NCI-H82 (cell line): ENCODE measurements around the gene IGF2.

Source experiments
- DNase-seq: peaks from one replicate; lab custom pipeline; 2025; lab: John Stamatoyannopoulos, UW

IGF2 gene

DNA sequence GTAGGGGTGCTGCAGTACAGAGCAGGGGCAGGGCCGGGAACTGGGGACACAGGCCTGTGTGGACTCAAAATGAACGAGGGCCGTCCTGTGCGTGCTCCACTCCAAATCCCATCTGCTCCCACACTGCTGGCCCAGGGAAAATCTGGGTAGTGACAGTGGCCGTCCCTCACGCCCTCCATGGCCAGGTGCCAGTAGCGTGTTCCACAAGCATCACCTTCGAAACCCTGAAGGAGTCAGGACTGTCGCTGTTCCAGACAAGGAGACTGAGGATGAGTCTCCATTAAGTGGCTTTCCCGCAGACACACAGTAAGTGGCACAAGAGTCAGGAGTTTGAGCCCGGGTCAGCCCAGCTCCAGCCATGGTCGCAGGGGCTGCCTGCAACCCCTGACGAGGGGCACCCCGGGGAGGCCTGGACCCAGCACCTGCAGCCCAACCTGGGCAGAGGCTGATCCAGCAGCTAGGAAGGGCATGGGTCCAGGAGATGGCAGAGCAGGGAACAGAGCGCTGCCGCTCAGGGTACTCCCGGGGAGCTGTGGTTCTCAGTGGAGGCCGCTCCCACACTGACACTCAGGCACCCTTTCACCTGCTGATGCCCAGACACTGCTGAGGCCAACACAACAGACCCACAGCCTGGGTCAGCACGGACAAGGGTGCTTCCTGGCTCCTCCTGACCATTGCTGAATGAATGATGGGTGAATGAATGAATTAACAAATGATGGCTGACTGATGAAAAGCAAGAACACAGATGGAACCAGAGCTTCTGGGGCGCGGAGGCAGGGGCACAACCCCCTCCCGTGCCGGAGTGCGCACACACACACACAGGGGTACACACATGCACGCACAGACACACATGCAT, 35.3 kb downstream of the IGF2 start:
- DNase-seq, result no peak

- no peak for DNase-seq
Measured at GRCh38 chr11:2102883-2103213, 36.3 kb downstream of the IGF2 start.

DNA sequence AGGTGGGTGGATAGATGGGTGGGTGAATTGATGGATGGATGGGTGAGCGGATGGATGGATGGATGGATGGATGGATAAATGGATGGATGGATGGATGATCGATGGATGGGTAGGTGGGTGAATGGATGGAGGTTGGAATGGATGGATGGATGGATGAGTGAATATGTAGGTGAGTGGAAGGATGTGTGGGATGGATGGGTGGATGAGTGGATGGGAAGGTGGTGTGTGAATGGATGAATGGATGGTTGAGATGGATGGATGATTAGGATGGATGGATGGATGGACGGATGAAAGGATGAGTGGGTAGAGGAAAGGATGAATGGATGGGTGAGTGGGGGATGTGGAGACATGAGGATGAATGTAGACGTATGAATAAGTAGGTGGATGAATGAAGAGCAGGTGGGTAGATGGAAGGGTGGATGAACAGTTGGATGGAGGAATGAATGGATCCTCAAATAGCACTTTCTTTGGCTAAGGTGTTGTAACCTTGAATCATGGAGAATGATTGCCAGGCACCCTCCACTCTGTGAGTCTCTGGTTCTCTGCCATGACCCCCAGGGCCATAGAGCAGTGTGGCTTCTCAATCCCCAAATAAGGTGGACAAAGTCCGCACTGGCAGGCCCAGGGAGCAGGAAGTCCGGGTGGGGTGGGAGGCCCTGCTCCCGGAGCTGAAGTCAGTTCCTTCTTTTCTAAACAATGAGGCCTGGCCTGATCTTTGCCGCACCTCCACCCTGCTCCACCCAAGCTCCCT, 36.9 kb downstream of the IGF2 start:
- DNase-seq, result no peak

DNA sequence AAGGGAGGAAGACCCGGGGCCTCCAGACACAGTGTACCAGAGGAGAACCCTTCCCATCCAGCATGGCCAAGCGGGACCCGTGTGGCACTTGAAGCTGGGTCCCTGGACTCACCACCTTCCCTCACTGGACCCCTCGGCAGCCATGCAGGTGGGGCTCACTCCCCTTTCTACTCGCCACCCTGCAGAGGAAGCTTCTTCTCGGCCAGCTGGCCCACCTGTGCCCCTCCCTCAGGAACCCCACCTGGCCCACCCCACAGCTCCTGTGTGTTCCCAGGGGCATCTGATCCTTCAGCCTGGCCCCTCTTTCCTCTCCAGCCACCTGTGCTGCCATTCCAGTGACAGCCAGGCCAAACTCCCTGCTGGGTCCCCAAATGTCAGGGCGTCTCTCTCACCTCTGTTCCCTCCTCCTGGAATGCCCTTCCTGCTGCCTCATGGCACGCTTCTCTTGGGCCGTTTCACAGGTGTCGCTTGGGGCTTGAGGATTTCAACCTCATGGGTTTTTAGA, 38.0 kb downstream of the IGF2 start:
- DNase-seq, result no peak

DNA sequence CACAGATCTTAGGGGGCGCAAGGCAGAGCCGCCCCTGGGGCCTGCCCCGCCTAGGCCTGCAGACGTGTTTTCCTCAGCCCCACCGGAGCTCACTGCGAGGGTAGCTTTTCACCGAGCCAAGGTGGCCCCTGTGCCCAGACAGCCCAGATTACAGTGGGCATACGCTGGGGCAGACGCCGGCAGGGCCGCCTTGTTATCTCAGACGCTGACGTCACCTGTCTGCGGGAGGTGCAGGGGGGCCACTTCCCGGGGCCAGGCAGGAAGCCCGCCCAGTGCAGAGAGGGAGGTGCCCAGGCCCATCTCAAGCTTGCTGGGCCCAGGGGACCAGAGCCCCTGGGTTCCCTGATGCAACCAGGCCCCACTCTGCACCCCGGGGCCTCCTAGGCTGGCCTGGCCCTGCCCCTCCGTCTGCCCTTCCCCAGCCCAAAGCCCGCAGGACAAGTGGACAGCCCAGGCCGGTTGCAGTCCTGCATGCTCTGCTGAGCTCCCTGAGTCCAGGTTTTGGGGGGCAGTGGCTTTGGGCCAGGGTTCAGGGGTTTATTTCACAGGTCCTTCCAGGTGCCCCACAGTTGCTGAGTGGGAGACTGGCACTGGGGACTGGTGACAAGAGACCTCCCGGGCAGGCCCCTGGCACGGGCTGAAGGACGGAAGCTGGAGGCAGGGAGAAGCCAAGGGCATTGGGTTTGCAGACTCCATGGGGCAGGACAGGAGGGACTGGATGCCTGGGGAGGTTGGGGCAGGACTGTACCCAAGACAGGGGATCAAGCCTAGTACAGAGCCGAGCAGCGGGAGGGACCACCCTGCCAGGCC, 38.6 kb downstream of the IGF2 start:
- no peak for DNase-seq

GRCh38 chr11:2099516-2100349, 39.5 kb downstream of the IGF2 start:
- no peak for DNase-seq

- DNase-seq, result no peak
Measured at GRCh38 chr11:2098691-2099515, 40.3 kb downstream of the IGF2 start.

- DNase-seq, result no peak
Measured at GRCh38 chr11:2097998-2098690, 41.0 kb downstream of the IGF2 start.

DNA sequence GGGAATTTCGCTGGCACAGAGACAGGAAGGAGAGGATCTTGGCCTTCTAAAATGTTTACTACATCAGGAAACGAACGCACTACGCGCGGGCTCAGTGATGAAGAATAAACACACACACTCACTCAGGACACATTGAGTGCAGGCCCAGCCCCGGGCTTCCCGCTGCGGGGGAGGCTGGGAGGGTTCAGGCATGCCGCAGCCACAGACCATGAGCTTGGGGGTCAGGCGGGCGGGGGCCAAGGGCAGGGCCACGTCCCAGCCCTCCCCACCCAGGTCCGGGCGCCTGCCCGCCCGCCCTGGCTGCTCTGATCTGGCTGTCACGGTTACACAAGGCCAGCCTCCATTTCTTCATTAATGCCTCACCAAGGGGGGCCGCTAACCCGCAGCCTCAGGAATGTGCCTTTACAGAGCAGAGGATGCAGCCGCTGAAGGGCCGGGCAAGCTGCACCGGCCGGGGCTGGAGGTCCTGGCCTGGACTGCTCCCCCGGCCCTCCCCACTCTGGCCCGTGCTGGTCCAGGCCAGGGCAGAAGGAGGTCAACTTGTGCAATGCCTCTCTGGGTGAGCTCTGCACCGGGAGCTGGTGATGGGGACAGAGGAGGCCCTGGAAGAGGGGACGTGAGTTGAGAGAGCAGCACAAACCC, 41.7 kb downstream of the IGF2 start:
- no peak for DNase-seq

- DNase-seq, result no peak
Measured at GRCh38 chr11:2096919-2097301, 42.3 kb downstream of the IGF2 start.

- no peak for DNase-seq
Measured at GRCh38 chr11:2096011-2096918, 42.9 kb downstream of the IGF2 start.

DNA sequence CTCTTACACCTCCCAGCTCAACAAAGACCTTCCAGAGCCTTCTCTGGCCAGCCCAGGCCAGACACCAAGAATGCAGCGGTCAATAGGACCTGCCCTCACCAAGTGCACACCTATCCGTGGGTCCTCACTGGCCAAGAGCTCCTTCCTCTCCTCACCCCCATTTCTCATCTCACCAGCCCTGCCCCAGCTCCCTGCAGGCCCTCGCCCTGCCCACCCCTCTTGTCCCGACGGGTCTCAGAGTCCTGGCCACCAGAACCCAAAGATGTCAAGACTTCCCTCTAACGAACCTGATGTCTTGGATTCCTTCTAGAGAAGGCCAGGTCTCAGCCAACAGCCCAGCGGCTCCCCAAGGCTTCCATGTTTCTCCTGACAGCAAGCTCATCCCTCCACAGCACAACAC, 43.6 kb downstream of the IGF2 start:
- no peak for DNase-seq

- no peak for DNase-seq
Measured at GRCh38 chr11:2095198-2095520, 44.0 kb downstream of the IGF2 start.

DNA sequence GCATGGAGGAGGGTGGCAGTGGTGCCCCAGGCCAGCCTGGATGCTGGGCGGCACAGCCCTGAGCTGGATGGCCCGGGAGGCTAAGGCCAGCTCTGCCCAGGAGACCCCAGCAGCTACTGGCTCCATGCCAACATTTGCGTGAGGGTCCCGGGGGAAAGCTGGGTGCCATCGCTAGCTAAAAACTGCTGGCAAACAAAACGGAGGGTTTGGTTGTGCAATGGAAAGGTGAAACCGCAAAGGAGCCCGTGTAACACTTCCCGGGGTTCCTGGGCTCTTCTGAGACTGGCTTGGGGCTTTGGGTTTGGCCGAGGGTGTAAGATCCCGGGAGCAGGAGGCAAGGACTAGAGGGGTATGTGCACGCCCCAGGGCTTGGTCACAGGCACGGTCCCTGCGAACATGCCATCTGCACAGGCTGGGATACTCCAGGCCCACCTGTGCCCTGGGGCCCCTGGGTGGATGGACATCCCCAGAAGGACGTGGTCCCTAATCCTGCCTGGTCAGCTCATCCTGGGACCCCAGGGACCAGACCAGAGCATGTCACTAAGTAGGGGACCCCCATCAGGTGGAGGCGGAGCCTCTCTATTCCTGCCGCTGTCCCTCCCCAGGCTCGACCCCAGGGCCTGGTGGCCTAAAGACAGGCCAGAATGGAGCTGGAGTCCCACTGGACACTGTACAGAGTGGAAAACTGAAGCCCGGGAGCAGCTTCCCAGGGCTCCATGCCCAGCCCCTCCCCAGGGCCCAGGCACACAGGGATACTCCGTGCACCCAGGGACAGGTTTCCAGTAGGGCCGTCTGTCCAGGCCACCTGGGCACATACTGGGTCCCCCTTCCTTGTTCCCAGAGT, 44.6 kb downstream of the IGF2 start:
- no peak for DNase-seq

DNA sequence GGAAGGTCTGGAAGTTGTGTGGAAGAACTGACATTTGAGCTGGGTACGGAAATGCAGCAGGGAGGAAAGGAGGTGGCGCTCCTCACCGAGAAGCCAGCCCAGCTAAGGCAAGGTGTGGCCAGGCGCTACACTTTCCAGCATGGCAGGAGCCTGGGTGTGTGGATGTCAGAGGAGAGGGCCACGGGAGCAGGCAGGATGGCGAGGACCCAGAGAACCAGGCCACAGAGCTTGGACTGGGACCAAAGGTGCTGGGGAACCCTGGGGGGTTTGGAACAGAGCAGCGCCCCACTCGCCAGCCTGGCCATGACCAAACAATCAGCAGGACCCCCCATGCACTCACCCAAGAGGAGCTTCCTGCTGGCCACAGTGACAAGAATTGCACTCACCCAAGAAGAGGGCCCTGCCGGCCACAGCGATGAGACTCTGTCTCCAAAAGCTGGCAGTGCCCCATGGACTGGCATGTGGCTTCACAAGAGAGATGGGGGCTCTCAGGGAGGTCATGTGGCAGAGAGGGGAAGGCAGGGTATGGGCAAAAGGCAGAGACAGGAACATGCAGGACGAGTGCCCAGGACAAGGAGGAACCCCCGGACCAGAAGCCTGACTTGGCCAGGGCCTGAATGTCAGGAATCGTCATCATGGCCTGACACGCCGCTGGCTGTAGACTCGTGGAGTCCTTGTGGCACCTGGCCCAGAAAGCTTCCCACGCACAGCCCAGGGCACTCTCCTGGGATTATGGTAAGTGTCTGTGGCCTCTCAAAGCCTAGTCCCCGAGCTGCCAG, 45.4 kb downstream of the IGF2 start:
- DNase-seq, result no peak

- no peak for DNase-seq
Measured at GRCh38 chr11:2092956-2093412, 46.2 kb downstream of the IGF2 start.

GRCh38 chr11:2092464-2092910, 46.7 kb downstream of the IGF2 start:
- no peak for DNase-seq
